ENCODE data around the gene AOAH.

AOAH gene

DNA sequence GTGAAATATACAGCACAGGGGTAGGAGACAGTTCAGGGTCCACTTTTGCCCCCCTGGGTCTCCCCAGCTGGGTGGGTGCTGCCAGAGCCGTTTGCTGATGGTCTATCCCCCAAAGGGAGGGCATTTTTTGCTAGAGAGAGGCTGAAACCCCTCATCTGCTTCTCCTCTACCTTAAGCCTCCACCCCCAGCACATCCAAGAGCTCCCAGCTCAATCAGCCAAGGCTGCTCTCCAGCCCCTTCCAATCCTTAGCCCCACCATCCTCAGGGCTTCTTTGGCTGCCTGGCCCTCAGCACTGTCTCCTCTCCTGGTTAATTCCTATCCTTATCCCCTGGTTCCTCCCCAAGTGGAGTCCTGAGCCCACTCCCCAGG, 153.1 kb downstream of the AOAH start:
- Mint-ChIP-seq H3K9me3 (no peaks in the 10 kb centered on the region), H3K4me1 (peaks cover 25% of the 10 kb centered on the region), H3K4me3 (peak overlapping the region; percentile 11), H3K27ac (peak overlapping the region; percentile 82), H3K36me3 (peaks cover 57% of the 10 kb centered on the region)
- ATAC-seq (no peak), DNase-seq (ENCODE audit: low spot score in 2 of 2) (no peak)

DNA sequence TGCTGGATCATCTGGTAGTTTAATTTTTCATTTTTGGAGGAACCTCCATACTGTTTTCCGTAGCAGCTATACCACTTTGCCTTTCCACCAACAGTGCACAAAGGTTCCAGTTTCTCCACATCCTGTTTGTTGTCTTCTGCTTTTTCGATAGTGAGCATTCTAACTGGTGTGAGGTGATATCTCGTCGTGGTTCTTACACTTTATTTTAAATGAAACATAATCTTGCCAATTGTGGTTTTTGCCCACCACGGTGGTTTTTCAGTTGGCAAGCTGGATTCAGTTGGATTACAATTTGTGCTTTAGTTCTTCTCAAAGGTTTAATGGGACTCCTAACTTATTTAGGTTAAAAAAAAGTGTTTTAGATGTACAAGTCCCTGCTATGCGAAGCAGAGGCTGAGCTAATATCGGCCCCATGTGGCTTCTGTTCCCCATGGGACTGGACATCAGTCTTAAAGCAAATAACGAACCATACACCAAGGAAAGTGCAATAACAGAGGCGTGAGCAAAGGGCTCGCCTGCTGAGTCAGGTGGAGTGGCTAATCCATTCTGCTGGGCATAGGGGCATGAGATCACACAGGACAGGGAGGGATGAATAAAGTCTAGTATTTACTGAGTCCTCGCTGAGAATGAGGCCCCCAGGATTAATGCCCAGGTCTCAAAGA, 153.6 kb downstream of the AOAH start:
- Mint-ChIP-seq H3K36me3 (peaks cover 57% of the 10 kb centered on the region), H3K27ac (peak overlapping the region; percentile 82), H3K9me3 (no peaks in the 10 kb centered on the region), H3K4me1 (peaks cover 25% of the 10 kb centered on the region), H3K4me3 (no peak overlapping the region)
- ATAC-seq (peak; percentile 43), DNase-seq (ENCODE audit: low spot score in 2 of 2) (no peak)

DNA sequence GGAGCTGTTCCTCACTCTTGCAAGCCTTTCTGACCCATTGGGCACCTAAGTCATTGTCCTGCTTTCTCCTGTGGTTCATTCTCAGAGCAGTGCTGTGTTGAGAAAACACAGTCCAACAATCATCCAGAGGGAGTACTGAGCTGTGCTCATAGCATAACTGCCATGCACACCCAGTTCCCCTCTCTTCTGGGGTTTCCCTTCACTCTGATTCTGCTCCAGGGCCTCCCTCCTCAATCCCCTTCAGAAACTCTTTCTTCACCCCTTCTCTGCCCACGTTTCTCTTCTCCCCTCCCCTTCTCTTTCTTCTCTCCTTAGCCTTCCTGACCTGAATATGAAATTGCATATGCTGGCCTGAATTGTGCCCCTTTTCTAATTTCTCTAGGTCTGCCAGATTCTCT, 155.8 kb downstream of the AOAH start:
- ATAC-seq (no peak), DNase-seq (ENCODE audit: low spot score in 2 of 2) (no peak)
- Mint-ChIP-seq H3K36me3 (peaks cover 40% of the 10 kb centered on the region), H3K4me3 (no peak overlapping the region), H3K27ac (peak overlapping the region; percentile 9), H3K9me3 (no peaks in the 10 kb centered on the region), H3K4me1 (peaks cover 25% of the 10 kb centered on the region)

DNA sequence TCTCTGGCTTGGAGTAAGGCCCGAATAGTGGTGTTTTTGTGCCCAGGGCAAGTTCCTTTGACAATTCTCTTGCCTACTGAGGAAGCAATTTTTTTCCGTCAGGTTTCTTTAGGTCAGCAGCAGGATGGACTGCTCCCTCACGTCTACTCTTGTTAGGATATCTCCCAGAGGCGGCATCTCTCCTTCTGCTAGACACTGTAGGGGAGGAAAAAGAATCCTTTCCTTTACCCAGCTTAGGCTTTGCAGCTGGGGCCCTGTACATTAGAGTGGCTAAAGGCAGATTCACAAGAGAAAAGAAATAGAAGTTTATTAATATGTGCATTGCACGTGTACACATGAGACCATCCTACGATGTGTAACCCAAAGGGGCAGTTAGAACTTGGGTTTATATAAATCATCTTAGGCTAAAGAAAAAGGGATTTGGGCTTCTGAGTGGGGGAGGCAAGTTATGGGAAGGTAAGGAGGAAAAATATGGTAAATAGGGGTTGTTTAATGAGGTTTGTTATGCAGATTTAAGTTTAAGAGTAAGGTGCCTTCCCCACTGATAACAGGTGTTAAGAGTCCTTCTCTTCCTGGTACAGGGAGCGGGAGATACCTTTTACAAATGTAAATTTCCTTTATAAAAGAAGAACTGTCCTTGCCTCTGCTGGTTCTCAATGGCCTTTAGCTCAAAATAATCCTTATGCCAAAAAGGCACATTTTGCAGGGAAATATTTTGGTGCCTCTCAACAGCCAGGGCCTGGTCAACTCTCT, 156.4 kb downstream of the AOAH start:
- no peak for ATAC-seq
- peaks cover 25% of the 10 kb centered on the region for H3K4me1 Mint-ChIP-seq
- no peaks in the 10 kb centered on the region for H3K9me3 Mint-ChIP-seq
- H3K4me3 Mint-ChIP-seq: no peak overlapping the region
- no peak for DNase-seq (ENCODE audit: low spot score in 2 of 2)
- H3K27ac Mint-ChIP-seq: peak overlapping the region; percentile 9
- H3K36me3 Mint-ChIP-seq: peaks cover 35% of the 10 kb centered on the region

DNA sequence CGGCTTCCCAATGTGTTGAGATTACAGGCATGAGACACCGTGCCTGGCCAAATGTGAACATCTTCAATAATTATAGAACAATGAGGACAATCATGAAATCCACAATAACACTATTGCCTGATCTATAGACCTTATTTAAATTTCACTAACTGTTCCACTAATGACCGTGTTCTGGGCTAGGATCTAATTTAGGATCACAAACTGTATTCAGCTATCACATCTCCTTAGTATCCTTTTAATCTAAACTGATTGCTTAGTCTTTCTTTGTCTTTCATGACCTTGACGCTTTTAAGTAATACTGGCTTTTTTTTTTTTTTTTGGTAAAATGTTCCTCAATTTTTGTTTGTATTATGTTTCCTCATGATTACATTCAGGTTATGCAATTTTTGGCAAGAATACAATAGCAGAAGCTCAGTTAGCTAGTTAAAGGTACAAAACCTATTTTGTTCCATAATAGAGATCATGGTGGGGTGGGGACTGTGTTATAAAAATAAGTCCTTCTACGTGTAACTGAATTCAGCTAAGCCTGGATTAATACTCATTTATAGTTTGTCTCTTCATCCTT, 158.4 kb downstream of the AOAH start:
- ATAC-seq (no peak), DNase-seq (ENCODE audit: low spot score in 2 of 2) (no peak)
- H3K36me3 Mint-ChIP-seq: peaks cover 43% of the 10 kb centered on the region
- peak overlapping the region; percentile 36 for H3K27ac Mint-ChIP-seq
- peaks cover 17% of the 10 kb centered on the region for H3K4me1 Mint-ChIP-seq
- no peaks in the 10 kb centered on the region for H3K9me3 Mint-ChIP-seq
- H3K4me3 Mint-ChIP-seq: no peak overlapping the region

DNA sequence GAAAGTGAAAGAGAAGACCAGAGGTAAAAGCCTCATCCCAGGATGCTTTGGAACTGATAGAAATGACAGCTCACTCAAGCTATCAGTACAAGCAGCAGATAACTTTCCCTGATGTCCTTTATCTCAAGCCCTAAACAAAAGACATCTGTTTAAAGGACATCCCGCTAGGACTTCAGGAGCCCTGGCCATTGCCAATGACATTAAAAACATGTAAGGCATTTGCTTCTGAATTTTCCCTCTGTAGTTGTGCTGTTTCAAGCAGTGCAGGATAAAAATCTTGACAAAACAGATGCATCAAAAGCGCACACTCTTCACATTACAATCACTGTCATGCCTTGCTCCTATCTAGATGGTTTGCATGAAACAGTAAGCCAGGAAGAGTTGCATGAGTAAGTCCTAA, 159.8 kb downstream of the AOAH start:
- DNase-seq (ENCODE audit: low spot score in 2 of 2): no peak
- Mint-ChIP-seq H3K27ac (peak overlapping the region; percentile 7), H3K4me3 (no peak overlapping the region), H3K4me1 (peaks cover 6% of the 10 kb centered on the region), H3K36me3 (peaks cover 36% of the 10 kb centered on the region), H3K9me3 (no peaks in the 10 kb centered on the region)
- no peak for ATAC-seq

DNA sequence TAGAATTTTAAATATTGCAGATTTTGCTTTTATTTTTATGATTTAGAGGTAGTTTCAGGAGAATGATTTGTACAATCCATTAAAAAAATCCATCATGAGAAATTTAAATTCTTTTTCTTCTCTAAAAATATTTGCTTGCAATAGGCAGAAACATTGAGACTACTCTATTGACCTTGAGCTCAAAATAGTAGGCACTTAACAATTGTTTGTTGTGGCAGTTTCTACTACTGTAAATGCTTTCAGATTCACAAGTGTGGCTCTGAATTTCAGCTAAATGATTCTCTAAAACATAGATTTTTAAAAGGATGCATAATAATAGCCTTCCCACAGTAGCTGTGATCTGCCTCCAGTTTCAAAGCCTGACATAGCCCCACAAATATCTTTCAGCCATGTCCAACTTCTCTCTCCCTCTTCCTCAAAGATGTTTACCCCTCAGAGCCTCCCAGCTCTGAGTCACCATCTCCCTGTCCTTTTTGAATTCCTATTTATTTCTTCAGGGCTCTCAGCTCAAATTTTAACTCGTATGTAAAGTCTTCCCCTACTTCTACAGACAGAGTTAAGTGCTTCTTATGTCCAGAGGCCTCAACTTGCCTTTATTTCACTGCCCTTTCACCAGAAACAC, 160.5 kb downstream of the AOAH start:
- no peak overlapping the region for H3K4me3 Mint-ChIP-seq
- H3K9me3 Mint-ChIP-seq: no peaks in the 10 kb centered on the region
- DNase-seq (ENCODE audit: low spot score in 2 of 2) (no peak), ATAC-seq (no peak)
- peak overlapping the region; percentile 7 for H3K27ac Mint-ChIP-seq
- H3K4me1 Mint-ChIP-seq: peaks cover 6% of the 10 kb centered on the region
- peaks cover 36% of the 10 kb centered on the region for H3K36me3 Mint-ChIP-seq

DNA sequence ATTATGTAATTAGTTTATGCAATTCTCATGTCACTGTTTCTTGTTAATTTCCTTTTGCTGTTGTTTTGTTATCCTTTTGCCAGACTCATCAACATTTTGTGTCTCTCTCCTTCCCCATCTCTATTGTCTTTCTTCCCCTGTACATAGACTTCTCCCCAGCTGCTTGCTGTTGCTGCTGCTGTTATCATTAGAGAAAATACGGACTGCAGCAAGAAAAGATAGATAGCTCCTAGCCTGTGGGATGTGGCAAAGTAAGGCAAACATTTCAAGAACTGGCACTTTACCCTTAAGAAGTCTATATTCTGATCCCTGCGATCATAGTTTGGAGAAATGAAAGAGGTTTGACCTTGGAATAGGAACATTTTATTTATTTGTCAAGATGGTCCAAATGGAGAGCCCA, 162.2 kb downstream of the AOAH start:
- no peak for ATAC-seq
- H3K4me3 Mint-ChIP-seq: no peak overlapping the region
- peaks cover 6% of the 10 kb centered on the region for H3K4me1 Mint-ChIP-seq
- peak overlapping the region; percentile 45 for H3K27ac Mint-ChIP-seq
- H3K36me3 Mint-ChIP-seq: peaks cover 34% of the 10 kb centered on the region
- H3K9me3 Mint-ChIP-seq: no peaks in the 10 kb centered on the region
- no peak for DNase-seq (ENCODE audit: low spot score in 2 of 2)

DNA sequence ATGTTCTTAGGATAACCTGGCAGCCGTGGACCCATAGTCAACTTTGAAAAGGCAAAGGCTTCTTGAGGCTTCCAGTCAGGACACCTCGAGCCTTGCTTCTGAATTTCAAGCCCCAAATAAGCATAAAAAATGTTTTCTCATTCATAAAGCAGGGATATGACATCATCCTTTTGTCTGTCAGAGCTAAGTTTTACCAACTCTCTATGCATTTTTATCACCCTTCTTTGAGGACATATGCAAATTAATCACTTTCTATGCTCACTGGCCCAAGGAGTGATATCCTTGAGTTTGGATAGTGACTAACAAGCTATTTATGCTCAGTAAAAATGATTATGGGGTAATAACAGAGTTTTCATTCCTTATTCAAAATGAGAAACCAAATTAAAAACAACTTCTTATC, 175.3 kb downstream of the AOAH start:
- no peak overlapping the region for H3K4me3 Mint-ChIP-seq
- H3K36me3 Mint-ChIP-seq: peaks cover 44% of the 10 kb centered on the region
- H3K4me1 Mint-ChIP-seq: peaks cover 5% of the 10 kb centered on the region
- H3K9me3 Mint-ChIP-seq: no peaks in the 10 kb centered on the region
- no peak for ATAC-seq
- no peak for DNase-seq (ENCODE audit: low spot score in 2 of 2)
- H3K27ac Mint-ChIP-seq: no peak overlapping the region

DNA sequence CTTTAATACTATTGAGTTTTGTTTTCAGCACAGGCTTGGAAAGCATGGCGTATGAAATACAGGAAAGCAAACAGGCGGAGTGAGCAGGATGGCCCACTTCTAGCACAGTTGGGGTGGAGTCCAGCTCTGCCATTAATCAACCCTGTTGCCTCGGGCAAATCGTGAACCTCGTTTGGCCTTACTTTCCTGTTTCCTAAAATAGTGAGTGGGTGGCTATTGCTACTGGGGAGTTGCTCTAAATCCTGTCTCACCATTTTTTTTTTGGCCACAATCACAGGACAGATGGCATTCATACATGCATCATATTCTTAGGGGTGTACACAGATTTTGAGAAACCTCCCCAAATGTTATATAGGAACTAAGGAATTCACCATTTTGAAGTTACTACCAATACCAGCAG, 176.9 kb downstream of the AOAH start:
- no peak for ATAC-seq
- H3K9me3 Mint-ChIP-seq: no peaks in the 10 kb centered on the region
- DNase-seq (ENCODE audit: low spot score in 2 of 2): no peak
- peaks cover 5% of the 10 kb centered on the region for H3K4me1 Mint-ChIP-seq
- H3K36me3 Mint-ChIP-seq: peaks cover 45% of the 10 kb centered on the region
- H3K4me3 Mint-ChIP-seq: no peak overlapping the region
- no peak overlapping the region for H3K27ac Mint-ChIP-seq

DNA sequence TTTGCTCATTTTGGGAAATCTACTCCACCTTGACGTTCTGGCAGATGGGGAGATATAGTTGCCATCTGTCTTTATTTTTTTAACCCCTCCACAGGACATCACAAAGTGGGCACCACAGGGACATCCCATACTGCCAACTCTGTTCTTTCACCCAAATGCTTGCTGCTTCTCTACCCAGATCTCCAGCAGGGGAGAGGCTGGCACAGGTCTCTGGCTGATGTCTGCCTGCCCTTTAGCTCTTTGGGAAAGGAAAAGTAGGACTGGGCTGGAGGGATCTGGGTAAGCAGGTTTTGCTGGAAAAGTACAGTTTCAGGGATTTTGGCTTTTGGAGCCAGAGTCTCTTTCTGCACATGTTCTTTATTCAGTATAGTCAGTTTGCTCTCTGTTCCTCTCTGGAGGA, 178.0 kb downstream of the AOAH start:
- Mint-ChIP-seq H3K9me3 (no peaks in the 10 kb centered on the region), H3K27ac (peak overlapping the region; percentile 58), H3K4me3 (no peak overlapping the region), H3K36me3 (peaks cover 55% of the 10 kb centered on the region), H3K4me1 (peaks cover 5% of the 10 kb centered on the region)
- DNase-seq (ENCODE audit: low spot score in 2 of 2) (no peak), ATAC-seq (no peak)

DNA sequence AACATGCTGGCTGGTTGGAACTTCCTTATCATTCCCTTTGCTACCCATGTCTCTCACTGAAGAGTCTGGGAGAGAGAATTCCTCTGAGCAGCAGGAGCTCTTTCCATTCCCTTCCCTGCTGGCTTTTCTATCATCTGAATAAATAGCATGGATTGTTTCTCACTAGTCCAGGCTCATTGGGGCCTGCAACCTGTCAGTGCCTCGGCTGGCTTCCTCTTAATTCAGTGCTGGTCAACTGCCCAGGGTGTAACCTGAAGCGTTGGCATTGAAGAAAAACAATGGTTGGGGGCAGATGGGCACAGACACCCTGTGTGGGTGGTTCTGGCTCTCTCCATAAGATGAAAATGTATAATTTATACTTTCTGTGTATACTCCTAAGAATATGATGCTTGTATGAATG, 179.0 kb downstream of the AOAH start:
- peaks cover 61% of the 10 kb centered on the region for H3K36me3 Mint-ChIP-seq
- H3K4me1 Mint-ChIP-seq: peaks cover 5% of the 10 kb centered on the region
- DNase-seq (ENCODE audit: low spot score in 2 of 2) (no peak), ATAC-seq (no peak)
- no peaks in the 10 kb centered on the region for H3K9me3 Mint-ChIP-seq
- H3K4me3 Mint-ChIP-seq: no peak overlapping the region
- H3K27ac Mint-ChIP-seq: no peak overlapping the region

DNA sequence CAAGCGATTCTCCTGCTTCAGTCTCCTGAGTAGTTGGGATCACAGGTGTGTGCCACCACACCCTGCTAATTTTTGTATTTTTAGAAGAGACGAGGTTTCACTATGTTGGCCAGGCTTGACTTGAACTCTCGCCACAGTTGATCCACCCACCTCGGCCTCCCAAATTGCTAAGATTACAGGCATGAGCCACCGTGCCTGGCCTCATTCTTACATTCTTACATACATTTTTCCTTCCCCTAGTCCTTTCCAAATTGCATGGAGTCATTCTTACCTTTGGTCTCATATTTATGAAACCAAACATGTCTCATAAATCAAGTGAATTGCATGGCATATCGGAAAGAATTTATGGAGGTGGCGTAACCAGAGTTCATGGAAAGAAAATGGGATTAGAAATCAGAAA, 186.2 kb downstream of the AOAH start:
- H3K4me3 Mint-ChIP-seq: no peak overlapping the region
- DNase-seq (ENCODE audit: low spot score in 2 of 2): no peak
- no peaks in the 10 kb centered on the region for H3K4me1 Mint-ChIP-seq
- no peaks in the 10 kb centered on the region for H3K9me3 Mint-ChIP-seq
- peak overlapping the region; percentile 3 for H3K27ac Mint-ChIP-seq
- H3K36me3 Mint-ChIP-seq: peaks cover 61% of the 10 kb centered on the region
- ATAC-seq: no peak

DNA sequence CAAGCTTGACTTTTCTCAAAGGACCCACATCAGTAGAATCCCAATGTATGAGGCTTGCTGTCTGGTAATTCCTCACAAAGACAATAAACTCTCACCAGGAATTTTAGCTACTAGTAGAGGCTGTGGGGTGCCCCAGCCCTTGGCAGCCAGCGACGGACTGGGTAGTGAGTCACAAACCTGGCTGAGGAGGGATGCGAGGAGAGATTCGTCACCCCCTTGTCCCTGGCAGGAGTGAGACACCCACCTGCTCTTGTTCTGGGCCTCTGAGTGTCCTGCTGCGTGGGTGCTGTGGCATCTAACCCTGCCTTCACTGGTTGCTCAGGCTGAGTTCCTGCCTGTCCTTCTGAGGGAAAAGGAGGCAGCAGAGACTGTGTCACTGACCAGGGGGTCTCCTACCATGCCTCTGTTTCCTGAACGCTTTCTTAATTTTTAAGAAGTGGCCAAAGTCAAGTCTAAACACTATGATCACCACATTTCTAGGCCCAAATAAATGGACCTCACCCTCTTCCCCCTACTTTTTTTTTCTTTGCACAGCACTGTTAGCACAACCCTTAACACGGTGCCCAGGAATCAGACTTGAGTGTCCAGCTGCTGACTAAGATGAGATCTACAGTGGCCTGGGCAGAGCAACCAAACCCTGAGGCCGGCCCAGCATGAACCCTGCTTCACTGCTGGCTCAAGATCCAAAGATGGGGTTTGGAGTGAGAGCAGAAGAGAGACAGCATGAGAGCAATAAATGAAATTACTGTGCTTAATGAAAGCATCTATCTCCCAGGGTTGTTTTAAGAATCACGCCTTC, 188.2 kb downstream of the AOAH start:
- H3K36me3 Mint-ChIP-seq: peaks cover 56% of the 10 kb centered on the region
- H3K27ac Mint-ChIP-seq: no peak overlapping the region
- DNase-seq (ENCODE audit: low spot score in 2 of 2) (no peak), ATAC-seq (no peak)
- no peaks in the 10 kb centered on the region for H3K9me3 Mint-ChIP-seq
- no peaks in the 10 kb centered on the region for H3K4me1 Mint-ChIP-seq
- no peak overlapping the region for H3K4me3 Mint-ChIP-seq

DNA sequence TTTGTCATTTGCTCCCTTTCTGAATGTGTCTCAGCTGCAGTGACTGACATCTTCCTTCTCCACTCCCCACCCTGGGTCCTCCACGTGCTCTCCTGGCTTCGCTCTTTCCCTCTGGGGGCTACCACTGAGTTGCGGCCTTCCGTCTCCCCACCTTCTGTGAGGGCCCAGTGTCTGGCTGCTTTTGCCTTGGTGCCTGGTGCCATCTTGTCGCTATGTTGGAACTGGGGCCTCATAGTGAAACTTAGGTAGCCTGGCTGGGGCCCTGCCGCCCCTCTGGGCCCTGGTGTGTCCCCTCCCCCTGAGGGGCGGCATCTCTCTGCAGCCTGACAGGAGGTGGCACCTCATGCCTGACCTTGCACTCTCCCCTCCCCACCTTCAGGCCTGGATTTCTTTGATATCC, 190.6 kb downstream of the AOAH start:
- DNase-seq (ENCODE audit: low spot score in 2 of 2) (no peak), ATAC-seq (no peak)
- H3K4me3 Mint-ChIP-seq: no peak overlapping the region
- H3K36me3 Mint-ChIP-seq: peaks cover 55% of the 10 kb centered on the region
- no peaks in the 10 kb centered on the region for H3K4me1 Mint-ChIP-seq
- H3K9me3 Mint-ChIP-seq: no peaks in the 10 kb centered on the region
- H3K27ac Mint-ChIP-seq: no peak overlapping the region

All from stimulated activated effector memory CD8-positive, alpha-beta T cell treated with anti-CD3 and anti-CD28 coated beads, Interleukin-12 subunit alpha, Interleukin-12 subunit beta, amount 100 ng/mL, for 72 hours (primary cell).